GM12878 (cell line): ENCODE results near the gene SPATA24.

ENCODE experiments used
- BACH1 ChIP-seq: fragments of 450-650 bp; IDR thresholded peaks from 2 replicates; pipeline ENCODE4 v1.6.1; 2017; ENCODE audit warnings: mild to moderate bottlenecking, borderline replicate concordance
- CTCF ChIP-seq, 3 experiments: IDR thresholded peaks in 2 of 3; conservative IDR thresholded peaks in 1 of 3; 2 replicates each; pipeline ENCODE4 v1.5.1; 2011; ENCODE audit warnings: low read depth in 3 of 3, low read length in 3 of 3, mild to moderate bottlenecking in 3 of 3, control low read depth in 2 of 3, moderate library complexity in 2 of 3, inconsistent platforms in 1 of 3, mixed read lengths in 1 of 3; ENCODE audit not compliant: control insufficient read depth in 2 of 3, insufficient read depth in 1 of 3; ENCODE audit errors: extremely low read depth in 1 of 3
- EP300 ChIP-seq, 2 experiments: fragments of 150-350 bp in 1 of 2; IDR thresholded peaks; 2 replicates each; pipeline ENCODE4 v1.6.1; 2011 to 2012; ENCODE audit warnings: low read depth in 2 of 2, low read length in 2 of 2, borderline replicate concordance in 1 of 2, improper control_type of control experiment in 1 of 2, inconsistent platforms in 1 of 2; ENCODE audit not compliant: control insufficient read depth in 1 of 2
- EZH2 ChIP-seq: IDR thresholded peaks from 2 replicates; pipeline ENCODE4 v1.6.1; 2012; ENCODE audit warnings: low read depth, mild to moderate bottlenecking, control low read depth, inconsistent platforms, low read length, borderline replicate concordance; ENCODE audit not compliant: control insufficient read depth
- KAT2A ChIP-seq: conservative IDR thresholded peaks from 2 replicates; pipeline ENCODE4 v1.6.1; 2011; ENCODE audit warnings: low read depth, low read length; ENCODE audit not compliant: control insufficient read depth
- MYC ChIP-seq: IDR thresholded peaks from 2 replicates; pipeline ENCODE4 v1.6.1; 2011; ENCODE audit warnings: mild to moderate bottlenecking, low read length, moderate library complexity, inconsistent platforms; ENCODE audit not compliant: insufficient read depth, insufficient replicate concordance, insufficient read length, severe bottlenecking
- PAX5 ChIP-seq: IDR thresholded peaks from 2 replicates; pipeline ENCODE4 v1.6.1; 2011; ENCODE audit warnings: low read depth, low read length, borderline replicate concordance
- POLR2A ChIP-seq: IDR thresholded peaks from 2 replicates; pipeline ENCODE4 v1.6.1; 2011; ENCODE audit warnings: low read depth, mild to moderate bottlenecking, low read length
- TAF1 ChIP-seq: IDR thresholded peaks from 2 replicates; pipeline ENCODE4 v1.6.1; 2011; ENCODE audit warnings: mild to moderate bottlenecking, low read depth, low read length, borderline replicate concordance
- TF ChIP-seq, protein P1 (sequence below): IDR thresholded peaks from 2 replicates; pipeline ENCODE4 v1.6.1; 2011; ENCODE audit warnings: low read depth, mild to moderate bottlenecking, low read length, moderate library complexity, borderline replicate concordance; ENCODE audit errors: extremely low read depth

DNA sequence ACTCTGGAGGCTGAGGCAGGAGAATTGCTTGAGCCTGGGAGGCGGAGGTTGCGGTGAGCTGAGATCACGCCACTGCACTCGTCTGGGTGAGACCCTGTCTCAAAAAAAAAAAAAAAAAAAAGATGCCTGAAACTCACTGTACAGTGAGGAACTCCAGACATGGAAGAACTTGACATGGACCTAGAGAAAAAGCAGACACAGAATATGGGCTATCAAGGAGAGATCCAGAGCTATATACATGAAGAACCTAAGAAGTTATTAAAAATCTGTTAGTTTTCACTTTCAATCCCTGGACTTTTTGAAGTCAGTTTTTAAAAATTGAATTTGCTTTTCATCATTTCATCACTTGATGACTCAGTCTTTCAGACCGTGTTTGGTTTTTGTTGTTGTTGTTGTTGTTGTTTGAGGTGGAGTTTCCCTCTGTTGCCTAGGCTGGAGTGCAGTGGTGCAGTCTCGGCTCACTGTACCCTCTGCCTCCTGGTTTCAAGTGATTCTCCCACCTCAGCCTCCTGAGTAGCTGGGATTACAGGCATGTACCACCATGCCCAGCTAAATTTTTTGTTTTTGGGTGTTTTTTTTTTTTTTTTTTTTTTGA is 42.0 kb downstream of the SPATA24 start:
- TF ChIP-seq BACH1 = no peak
- TF ChIP-seq TAF1 = no peak
- no peak for TF ChIP-seq KAT2A
- no peak for TF ChIP-seq CTCF (IDR thresholded peaks at IDR 0.05 in 2 of 3, conservative IDR thresholded peaks at IDR 0.05 in 1 of 3; ENCODE audit: control insufficient read depth in 2 of 3, extremely low read depth in 1 of 3, insufficient read depth in 1 of 3, low read depth in 3 of 3, low read length in 3 of 3)
- TF ChIP-seq MYC = no peak
- TF ChIP-seq EP300 (IDR thresholded peaks at IDR 0.05; ENCODE audit: borderline replicate concordance in 1 of 2, control insufficient read depth in 1 of 2, low read depth in 2 of 2, low read length in 2 of 2) = no peak
- no peak for TF ChIP-seq EZH2
- no peak for TF ChIP-seq POLR2A
- TF ChIP-seq PAX5 = no peak
- TF ChIP-seq, protein P1, sequence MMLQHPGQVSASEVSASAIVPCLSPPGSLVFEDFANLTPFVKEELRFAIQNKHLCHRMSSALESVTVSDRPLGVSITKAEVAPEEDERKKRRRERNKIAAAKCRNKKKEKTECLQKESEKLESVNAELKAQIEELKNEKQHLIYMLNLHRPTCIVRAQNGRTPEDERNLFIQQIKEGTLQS = no peak
